Body of pancreas (tissue), 4 donors: Measurements from ENCODE around the gene HEBP2.

Source experiments
- CTCF ChIP-seq, 7 experiments: fragments of 450-650 bp in 4 of 7; fragments of 200-600 bp in 3 of 7; sonication (generic) in 3 of 7; IDR thresholded peaks; one replicate each; pipeline ENCODE4 v1.5.1; 2016 to 2019; ENCODE audit warnings: antibody characterized with exemption in 7 of 7
- POLR2A ChIP-seq, 3 donors: fragments of 450-650 bp; IDR thresholded peaks; one replicate each; pipeline ENCODE4 v1.6.1; 2016; ENCODE audit warnings: antibody characterized with exemption in 3 of 3, mild to moderate bottlenecking in 2 of 3

GRCh38 chr6:138396709-138397108, 7.3 kb upstream of the HEBP2 start:
- TF ChIP-seq CTCF (IDR thresholded peaks at IDR 0.05) (no peak), POLR2A (IDR thresholded peaks at IDR 0.05) (no peak)
